H9 (cell line): ENCODE results near the gene THOC7. TPM values are rescaled to one million over a fixed set of nuclear protein-coding genes. Genes with fewer than 3 reads are reported as not detected.

ENCODE experiments used
- DNase-seq: peaks from one replicate; pipeline ENCODE4 v3.0.0-alpha.2; 2017
- H2AFZ ChIP-seq: one replicate; pipeline ENCODE4 v1.6.1; 2013; ENCODE audit warnings: mild to moderate bottlenecking, low read length, control low read depth, moderate library complexity
- H2AK5ac ChIP-seq: 2 replicates; pipeline ENCODE4 v1.6.1; 2013; ENCODE audit warnings: low read length, control low read depth, mixed read lengths; ENCODE audit not compliant: insufficient read length
- H2BK120ac ChIP-seq: one replicate; pipeline ENCODE4 v1.6.1; 2013; ENCODE audit warnings: low read depth, mild to moderate bottlenecking, low read length, control low read depth, inconsistent platforms; ENCODE audit not compliant: poor library complexity, severe bottlenecking
- H2BK12ac ChIP-seq: 2 replicates; pipeline ENCODE4 v1.6.1; 2013; ENCODE audit warnings: low read length, control low read depth, mixed read lengths, low read depth; ENCODE audit not compliant: insufficient read length
- H2BK15ac ChIP-seq: 2 replicates; pipeline ENCODE4 v1.6.1; 2013; ENCODE audit warnings: low read depth, low read length, control low read depth
- H2BK20ac ChIP-seq: one replicate; pipeline ENCODE4 v1.6.1; 2013; ENCODE audit warnings: low read depth, mild to moderate bottlenecking, low read length, control low read depth, inconsistent platforms; ENCODE audit not compliant: poor library complexity, severe bottlenecking
- H2BK5ac ChIP-seq: 2 replicates; pipeline ENCODE4 v1.6.1; 2013; ENCODE audit warnings: low read length, control low read depth, mixed read lengths; ENCODE audit not compliant: insufficient read length
- H3K14ac ChIP-seq: 2 replicates; pipeline ENCODE4 v1.6.1; 2013; ENCODE audit warnings: low read length, control low read depth; ENCODE audit not compliant: insufficient read depth
- H3K18ac ChIP-seq: 2 replicates; pipeline ENCODE4 v1.6.1; 2013; ENCODE audit warnings: low read depth, mild to moderate bottlenecking, mixed read lengths, low read length, control low read depth; ENCODE audit not compliant: insufficient read length
- H3K23ac ChIP-seq: 2 replicates; pipeline ENCODE4 v1.6.1; 2013; ENCODE audit warnings: low read length, control low read depth, mixed read lengths, low read depth; ENCODE audit not compliant: insufficient read length
- H3K23me2 ChIP-seq: 2 replicates; pipeline ENCODE4 v1.6.1; 2013; ENCODE audit warnings: low read depth, mild to moderate bottlenecking, mixed read lengths, low read length, control low read depth; ENCODE audit not compliant: insufficient read length, poor library complexity, severe bottlenecking
- H3K27ac ChIP-seq: 2 replicates; pipeline ENCODE4 v1.5.1; 2013; ENCODE audit warnings: low read length, control low read depth, mixed read lengths, low read depth; ENCODE audit not compliant: insufficient read length
- H3K27me3 ChIP-seq: 2 replicates; pipeline ENCODE4 v1.6.1; 2013; ENCODE audit warnings: low read length, control low read depth, inconsistent platforms; ENCODE audit not compliant: insufficient read depth
- H3K4ac ChIP-seq: 2 replicates; pipeline ENCODE4 v1.6.1; 2013; ENCODE audit warnings: low read depth, mild to moderate bottlenecking, control low read depth, inconsistent platforms, low read length, moderate library complexity
- H3K4me1 ChIP-seq: 2 replicates; pipeline ENCODE4 v1.6.1; 2013; ENCODE audit warnings: low read length, control low read depth, inconsistent platforms; ENCODE audit not compliant: insufficient read depth
- H3K4me2 ChIP-seq: 2 replicates; pipeline ENCODE4 v1.6.1; 2013; ENCODE audit warnings: low read length, control low read depth, mixed read lengths; ENCODE audit not compliant: insufficient read length, insufficient read depth
- H3K56ac ChIP-seq: 2 replicates; pipeline ENCODE4 v1.6.1; 2013; ENCODE audit warnings: low read depth, mild to moderate bottlenecking, mixed read lengths, low read length, control low read depth; ENCODE audit not compliant: insufficient read length
- H3K79me1 ChIP-seq: 2 replicates; pipeline ENCODE4 v1.6.1; 2013; ENCODE audit warnings: low read depth, mild to moderate bottlenecking, moderate library complexity, low read length, control low read depth, inconsistent platforms; ENCODE audit not compliant: insufficient read depth, poor library complexity, severe bottlenecking
- H3K79me2 ChIP-seq: 2 replicates; pipeline ENCODE4 v1.6.1; 2013; ENCODE audit warnings: low read length, control low read depth, inconsistent platforms; ENCODE audit not compliant: insufficient read depth
- H3K9ac ChIP-seq: 2 replicates; pipeline ENCODE4 v1.6.1; 2013; ENCODE audit warnings: low read length, control low read depth, mixed read lengths; ENCODE audit not compliant: insufficient read length; ENCODE audit errors: extremely low read depth
- H3K9me3 ChIP-seq: one replicate; pipeline ENCODE4 v1.6.1; 2013; ENCODE audit warnings: low read depth, low read length, inconsistent platforms; ENCODE audit not compliant: control insufficient read depth
- H3T11ph ChIP-seq: one replicate; pipeline ENCODE4 v1.6.1; 2013; ENCODE audit warnings: mild to moderate bottlenecking, low read length, control low read depth, inconsistent platforms
- H4K20me1 ChIP-seq: one replicate; pipeline ENCODE4 v1.6.1; 2013; ENCODE audit not compliant: control insufficient read depth, insufficient read length, insufficient read depth
- H4K5ac ChIP-seq: 2 replicates; pipeline ENCODE4 v1.6.1; 2013; ENCODE audit warnings: low read depth, mild to moderate bottlenecking, mixed read lengths, low read length, control low read depth; ENCODE audit not compliant: insufficient read length
- H4K8ac ChIP-seq: replicated peaks from 2 replicates; pipeline ENCODE4 v1.6.1; 2013; ENCODE audit warnings: low read length, control low read depth, mixed read lengths, low read depth; ENCODE audit not compliant: insufficient read length
- H4K91ac ChIP-seq: 2 replicates; pipeline ENCODE4 v1.6.1; 2013; ENCODE audit warnings: low read depth, mild to moderate bottlenecking, moderate library complexity, mixed read lengths, low read length, control low read depth; ENCODE audit not compliant: insufficient read length
- H3K27ac Mint-ChIP-seq, 3 experiments: 2 replicates in 2 of 3; 3 replicates in 1 of 3; pipeline ENCODE4 v1.8.0; 2020 to 2021; ENCODE audit warnings: mixed read lengths in 3 of 3, mild to moderate bottlenecking in 1 of 3, moderate library complexity in 1 of 3
- H3K27me3 Mint-ChIP-seq: 2 replicates; pipeline ENCODE4 v1.8.0; 2021; ENCODE audit warnings: low read depth, mild to moderate bottlenecking, moderate library complexity, mixed read lengths
- H3K36me3 Mint-ChIP-seq, 3 experiments: 2 replicates in 2 of 3; 3 replicates in 1 of 3; pipeline ENCODE4 v1.8.0; 2020 to 2021; ENCODE audit warnings: low read depth in 3 of 3, mixed read lengths in 3 of 3; ENCODE audit not compliant: insufficient read depth in 1 of 3
- H3K4me1 Mint-ChIP-seq, 2 experiments: 2 replicates each; pipeline ENCODE4 v1.8.0; 2020; ENCODE audit warnings: mixed read lengths in 2 of 2
- H3K4me3 Mint-ChIP-seq, 2 experiments: 2 replicates in 1 of 2; 3 replicates in 1 of 2; pipeline ENCODE4 v1.8.0; 2020 to 2021; ENCODE audit warnings: mild to moderate bottlenecking in 2 of 2, mixed read lengths in 2 of 2, moderate library complexity in 1 of 2
- H3K9me3 Mint-ChIP-seq, 2 experiments: 2 replicates in 1 of 2; 3 replicates in 1 of 2; pipeline ENCODE4 v1.8.0; 2020; ENCODE audit warnings: mild to moderate bottlenecking in 2 of 2, mixed read lengths in 2 of 2, moderate library complexity in 1 of 2
- WGBS: extraction: QIAGEN DNeasy Blood & Tissue Kit; methylation state at CpG from one replicate; pipeline ENCODE4 v1.1.7; 2013; ENCODE audit warnings: missing lambda C conversion rate, low lambda C conversion rate, mixed read lengths; ENCODE audit not compliant: insufficient read length; ENCODE audit errors: extremely low coverage; 5-methylcytosine and 5-hydroxymethylcytosine counted together
- total RNA-seq: library from RNA; stranded (reverse); gene quantifications from 2 replicates; pipeline ENCODE4 v1.2.1, GENCODE V29; 2021
- TF ChIP-seq, protein P1 (sequence below): fragments of 200-600 bp; sonication (generic); conservative IDR thresholded peaks from 3 replicates; pipeline ENCODE4 v1.8.0; 2021; ENCODE audit warnings: antibody characterized with exemption, mild to moderate bottlenecking

THOC7 gene
- total RNA-seq, 1 experiment from 2014 or later: 63.3 TPM

DNA sequence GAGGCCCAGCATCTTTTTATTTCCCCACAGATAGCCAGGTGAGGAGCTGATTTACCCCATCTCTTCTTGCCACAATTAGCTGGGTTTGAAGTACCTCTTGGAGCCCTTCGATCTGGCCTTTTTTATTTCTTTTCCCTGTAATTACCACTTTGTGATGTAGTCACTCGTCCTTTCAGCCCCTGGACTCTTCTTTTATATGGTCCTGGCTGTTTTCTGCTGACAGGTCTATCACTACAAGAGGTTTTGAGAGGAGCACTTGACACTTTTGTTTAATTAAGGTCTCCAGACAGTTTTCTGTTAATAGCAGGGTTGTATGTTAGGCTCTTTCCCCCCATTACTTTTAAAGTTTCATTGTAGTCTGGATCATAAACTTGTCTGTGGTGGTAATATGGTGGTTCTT lies 11.9 kb upstream of the THOC7 start:
- no peak overlapping the region for H2BK12ac ChIP-seq
- peaks cover 31 to 38% of the 10 kb centered on the region in 2 experiments for H3K4me1 Mint-ChIP-seq
- no peak overlapping the region for H2BK15ac ChIP-seq
- peaks cover 1% of the 10 kb centered on the region; the same call in 1 of the 2 replicates for H3K79me2 ChIP-seq
- H3K27ac Mint-ChIP-seq: no peak overlapping the region
- no peak overlapping the region for H2BK5ac ChIP-seq
- no peak overlapping the region for H3K4me3 Mint-ChIP-seq
- DNase-seq: no peak
- no peak overlapping the region for H4K8ac ChIP-seq
- H3K4me2 ChIP-seq: no peak overlapping the region
- H3K9me3 Mint-ChIP-seq: no peaks in the 10 kb centered on the region
- H3K27me3 ChIP-seq: no peaks in the 10 kb centered on the region
- H3K56ac ChIP-seq: no peak overlapping the region
- H4K20me1 ChIP-seq: no peaks in the 10 kb centered on the region
- peaks cover 4% of the 10 kb centered on the region for H3K79me1 ChIP-seq
- TF ChIP-seq, protein P1, sequence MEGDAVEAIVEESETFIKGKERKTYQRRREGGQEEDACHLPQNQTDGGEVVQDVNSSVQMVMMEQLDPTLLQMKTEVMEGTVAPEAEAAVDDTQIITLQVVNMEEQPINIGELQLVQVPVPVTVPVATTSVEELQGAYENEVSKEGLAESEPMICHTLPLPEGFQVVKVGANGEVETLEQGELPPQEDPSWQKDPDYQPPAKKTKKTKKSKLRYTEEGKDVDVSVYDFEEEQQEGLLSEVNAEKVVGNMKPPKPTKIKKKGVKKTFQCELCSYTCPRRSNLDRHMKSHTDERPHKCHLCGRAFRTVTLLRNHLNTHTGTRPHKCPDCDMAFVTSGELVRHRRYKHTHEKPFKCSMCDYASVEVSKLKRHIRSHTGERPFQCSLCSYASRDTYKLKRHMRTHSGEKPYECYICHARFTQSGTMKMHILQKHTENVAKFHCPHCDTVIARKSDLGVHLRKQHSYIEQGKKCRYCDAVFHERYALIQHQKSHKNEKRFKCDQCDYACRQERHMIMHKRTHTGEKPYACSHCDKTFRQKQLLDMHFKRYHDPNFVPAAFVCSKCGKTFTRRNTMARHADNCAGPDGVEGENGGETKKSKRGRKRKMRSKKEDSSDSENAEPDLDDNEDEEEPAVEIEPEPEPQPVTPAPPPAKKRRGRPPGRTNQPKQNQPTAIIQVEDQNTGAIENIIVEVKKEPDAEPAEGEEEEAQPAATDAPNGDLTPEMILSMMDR: no peak
- H3K23ac ChIP-seq: no peak overlapping the region
- no peak overlapping the region for H3K18ac ChIP-seq
- H3K23me2 ChIP-seq: no peaks in the 10 kb centered on the region
- no peak overlapping the region for H3K9ac ChIP-seq
- no peak overlapping the region for H3T11ph ChIP-seq
- H3K4ac ChIP-seq: no peak overlapping the region
- no peak overlapping the region for H2AK5ac ChIP-seq
- H3K9me3 ChIP-seq: no peaks in the 10 kb centered on the region
- H2BK20ac ChIP-seq: no peak overlapping the region
- H2AFZ ChIP-seq: no peak overlapping the region
- no peak overlapping the region for H2BK120ac ChIP-seq
- H3K14ac ChIP-seq: no peak overlapping the region
- H3K27ac ChIP-seq: no peak overlapping the region
- no peaks in the 10 kb centered on the region for H3K36me3 Mint-ChIP-seq
- no peaks in the 10 kb centered on the region for H3K27me3 Mint-ChIP-seq
- H4K5ac ChIP-seq: no peak overlapping the region
- WGBS: no CpG with 5 or more reads among the region's 2 CpGs
- peaks cover 16% of the 10 kb centered on the region for H3K4me1 ChIP-seq
- no peak overlapping the region for H4K91ac ChIP-seq
